Esophagus muscularis mucosa (tissue), 4 donors: ENCODE measurements around the gene AXIN1. TPM values are rescaled to one million over a fixed set of nuclear protein-coding genes. Genes with fewer than 3 reads are reported as not detected.

Experiments
- DNase-seq: peaks from one replicate; pipeline ENCODE4 v3.0.0-alpha.2; 2017; ENCODE audit errors: extremely low spot score
- H3K27ac ChIP-seq, 4 donors: fragments of 200-600 bp; sonication (generic); replicated peaks in 1 of 4; 1 replicate in 3 of 4; 2 replicates in 1 of 4; pipeline ENCODE4 v1.5.1; 2016 to 2019; ENCODE audit warnings: mild to moderate bottlenecking in 1 of 4
- H3K27me3 ChIP-seq, 4 donors: fragments of 200-600 bp; sonication (generic); one replicate each; pipeline versions ENCODE4 v1.5.1 to v1.6.0; 2016 to 2019
- H3K36me3 ChIP-seq, 4 donors: fragments of 200-600 bp; sonication (generic); one replicate each; pipeline ENCODE4 v1.5.1; 2016 to 2019
- H3K4me1 ChIP-seq, 4 donors: fragments of 200-600 bp; sonication (generic); one replicate each; pipeline ENCODE4 v1.5.1; 2016 to 2019
- H3K4me3 ChIP-seq, 4 donors: fragments of 200-600 bp; sonication (generic); 1 replicate in 2 of 4; 2 replicates in 2 of 4; pipeline ENCODE4 v1.5.1; 2016 to 2019; ENCODE audit warnings: mild to moderate bottlenecking in 4 of 4, moderate library complexity in 1 of 4
- H3K9me3 ChIP-seq, 4 donors: fragments of 200-600 bp; sonication (generic); 1 replicate in 3 of 4; 2 replicates in 1 of 4; pipeline ENCODE4 v1.5.1; 2016 to 2019
- EP300 ChIP-seq: sonication (generic); formaldehyde crosslinking; IDR thresholded peaks from one replicate; pipeline ENCODE4 v1.6.1; 2017; ENCODE audit warnings: antibody characterized with exemption
- POLR2A ChIP-seq: fragments of 450-650 bp; IDR thresholded peaks from one replicate; pipeline ENCODE4 v1.6.1; 2017; ENCODE audit warnings: antibody characterized with exemption, moderate library complexity, mild to moderate bottlenecking, low read depth
- POLR2AphosphoS5 ChIP-seq, 2 donors: sonication (generic); formaldehyde crosslinking; IDR thresholded peaks; one replicate each; pipeline ENCODE4 v1.6.1; 2017; ENCODE audit warnings: antibody characterized with exemption in 2 of 2
- WGBS: methylation state at CpG from one replicate; pipeline ENCODE4 v1.1.5; 2018; 5-methylcytosine and 5-hydroxymethylcytosine counted together
- intact Hi-C: fragments of 100-400 bp; cut with DNase I; formaldehyde crosslinking; loops from one replicate; pipeline ENCODE4 v1.15.1; 2023
- total RNA-seq, 4 donors: library from RNA; depleted of rRNA; stranded (reverse); fragments of >200 nt; gene quantifications; one replicate each; pipeline versions ENCODE4 v1.1.0 to v1.2.1, GENCODE V29; 2016
- TF ChIP-seq, protein P1 (sequence below), 3 experiments: fragments of 200-600 bp in 2 of 3; fragments of 450-650 bp in 1 of 3; sonication (generic) in 2 of 3; IDR thresholded peaks; one replicate each; pipeline ENCODE4 v1.5.1; 2017 to 2019; ENCODE audit warnings: antibody characterized with exemption in 3 of 3, mild to moderate bottlenecking in 2 of 3, moderate library complexity in 1 of 3

Gene AXIN1, protein sequence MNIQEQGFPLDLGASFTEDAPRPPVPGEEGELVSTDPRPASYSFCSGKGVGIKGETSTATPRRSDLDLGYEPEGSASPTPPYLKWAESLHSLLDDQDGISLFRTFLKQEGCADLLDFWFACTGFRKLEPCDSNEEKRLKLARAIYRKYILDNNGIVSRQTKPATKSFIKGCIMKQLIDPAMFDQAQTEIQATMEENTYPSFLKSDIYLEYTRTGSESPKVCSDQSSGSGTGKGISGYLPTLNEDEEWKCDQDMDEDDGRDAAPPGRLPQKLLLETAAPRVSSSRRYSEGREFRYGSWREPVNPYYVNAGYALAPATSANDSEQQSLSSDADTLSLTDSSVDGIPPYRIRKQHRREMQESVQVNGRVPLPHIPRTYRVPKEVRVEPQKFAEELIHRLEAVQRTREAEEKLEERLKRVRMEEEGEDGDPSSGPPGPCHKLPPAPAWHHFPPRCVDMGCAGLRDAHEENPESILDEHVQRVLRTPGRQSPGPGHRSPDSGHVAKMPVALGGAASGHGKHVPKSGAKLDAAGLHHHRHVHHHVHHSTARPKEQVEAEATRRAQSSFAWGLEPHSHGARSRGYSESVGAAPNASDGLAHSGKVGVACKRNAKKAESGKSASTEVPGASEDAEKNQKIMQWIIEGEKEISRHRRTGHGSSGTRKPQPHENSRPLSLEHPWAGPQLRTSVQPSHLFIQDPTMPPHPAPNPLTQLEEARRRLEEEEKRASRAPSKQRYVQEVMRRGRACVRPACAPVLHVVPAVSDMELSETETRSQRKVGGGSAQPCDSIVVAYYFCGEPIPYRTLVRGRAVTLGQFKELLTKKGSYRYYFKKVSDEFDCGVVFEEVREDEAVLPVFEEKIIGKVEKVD
- 10 to 100 TPM; 24.1 to 56.2 (median 44.1) TPM for total RNA-seq

DNA sequence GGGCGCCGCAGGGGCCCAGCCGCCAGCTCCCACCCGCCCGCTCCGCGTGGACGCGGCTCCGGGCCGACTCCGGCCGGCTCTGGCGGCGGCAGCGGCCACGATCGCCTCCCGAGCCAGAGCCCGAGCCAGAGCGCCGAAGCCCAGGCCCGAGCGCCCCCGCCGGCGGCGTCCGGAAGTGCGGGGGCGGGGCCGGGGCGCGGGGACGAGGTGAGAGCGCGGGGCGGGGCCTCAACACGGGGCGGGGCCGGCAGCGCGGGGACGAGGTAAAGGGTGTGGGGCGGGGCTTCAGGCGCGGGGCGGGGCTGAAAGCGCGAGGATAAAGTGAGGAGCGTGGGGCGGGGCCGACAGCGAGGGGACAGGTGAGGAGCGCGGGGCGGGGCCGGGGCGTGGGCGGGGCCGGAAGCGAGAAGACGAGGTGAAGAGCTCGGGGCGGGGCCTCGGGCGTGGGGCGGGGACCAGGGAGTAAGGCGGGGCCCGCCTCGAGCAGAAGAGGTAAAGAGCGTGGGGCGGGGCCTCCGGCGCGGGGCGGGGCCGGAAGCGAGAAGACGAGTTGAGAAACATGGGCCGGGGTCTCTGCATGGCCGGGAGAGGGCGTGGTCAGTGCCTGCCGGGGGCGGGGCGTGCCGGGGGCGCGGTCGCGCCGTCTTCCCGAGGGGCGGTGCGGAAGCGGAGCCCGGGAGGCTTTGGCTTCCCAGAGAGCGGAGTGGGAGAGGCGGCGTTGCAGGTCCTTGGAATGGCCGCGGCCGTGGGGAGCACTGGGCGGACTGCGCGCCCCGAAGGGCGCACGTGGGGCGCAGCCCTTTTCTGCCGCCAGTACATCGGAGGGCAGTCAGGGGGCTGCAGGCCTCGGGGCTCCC lies at the start of gene AXIN1:
TSS of gene AXIN1 (minus strand) at position 177 of the 857 bp plus-strand sequence. CDS start 5,698 bp downstream, outside the sequence.
- Histone ChIP-seq H3K27me3 (no peaks in the 10 kb centered on the region), H3K4me3 (peak within 1 kb of the TSS; percentile 78 to 94 (median 80)), H3K36me3 (no peaks in the 10 kb centered on the region), H3K9me3 (no peaks in the 10 kb centered on the region), H3K27ac (peak within 1 kb of the TSS; percentile 71 to 86 (median 81)), H3K4me1 (peaks cover 8 to 34% (median 27%) of the 10 kb centered on the region in 4 donors)
- intact Hi-C loops = loop anchor here (1.0 to 5.0 kb wide), 2 partner anchors 18 to 125 kb away; partner anchors contain the start of genes LUC7L and MRPL28
- WGBS = 3% methylated on average over 55 of the region's 113 CpGs
- TF ChIP-seq, protein P1, sequence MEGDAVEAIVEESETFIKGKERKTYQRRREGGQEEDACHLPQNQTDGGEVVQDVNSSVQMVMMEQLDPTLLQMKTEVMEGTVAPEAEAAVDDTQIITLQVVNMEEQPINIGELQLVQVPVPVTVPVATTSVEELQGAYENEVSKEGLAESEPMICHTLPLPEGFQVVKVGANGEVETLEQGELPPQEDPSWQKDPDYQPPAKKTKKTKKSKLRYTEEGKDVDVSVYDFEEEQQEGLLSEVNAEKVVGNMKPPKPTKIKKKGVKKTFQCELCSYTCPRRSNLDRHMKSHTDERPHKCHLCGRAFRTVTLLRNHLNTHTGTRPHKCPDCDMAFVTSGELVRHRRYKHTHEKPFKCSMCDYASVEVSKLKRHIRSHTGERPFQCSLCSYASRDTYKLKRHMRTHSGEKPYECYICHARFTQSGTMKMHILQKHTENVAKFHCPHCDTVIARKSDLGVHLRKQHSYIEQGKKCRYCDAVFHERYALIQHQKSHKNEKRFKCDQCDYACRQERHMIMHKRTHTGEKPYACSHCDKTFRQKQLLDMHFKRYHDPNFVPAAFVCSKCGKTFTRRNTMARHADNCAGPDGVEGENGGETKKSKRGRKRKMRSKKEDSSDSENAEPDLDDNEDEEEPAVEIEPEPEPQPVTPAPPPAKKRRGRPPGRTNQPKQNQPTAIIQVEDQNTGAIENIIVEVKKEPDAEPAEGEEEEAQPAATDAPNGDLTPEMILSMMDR (IDR thresholded peaks at IDR 0.05) = peak; percentile 46 to 79 (median 63)
- TF ChIP-seq POLR2AphosphoS5 (IDR thresholded peaks at IDR 0.05) (peak; percentile 62 to 80), POLR2A (no peak)
- DNase-seq = peak; percentile 100

DNA sequence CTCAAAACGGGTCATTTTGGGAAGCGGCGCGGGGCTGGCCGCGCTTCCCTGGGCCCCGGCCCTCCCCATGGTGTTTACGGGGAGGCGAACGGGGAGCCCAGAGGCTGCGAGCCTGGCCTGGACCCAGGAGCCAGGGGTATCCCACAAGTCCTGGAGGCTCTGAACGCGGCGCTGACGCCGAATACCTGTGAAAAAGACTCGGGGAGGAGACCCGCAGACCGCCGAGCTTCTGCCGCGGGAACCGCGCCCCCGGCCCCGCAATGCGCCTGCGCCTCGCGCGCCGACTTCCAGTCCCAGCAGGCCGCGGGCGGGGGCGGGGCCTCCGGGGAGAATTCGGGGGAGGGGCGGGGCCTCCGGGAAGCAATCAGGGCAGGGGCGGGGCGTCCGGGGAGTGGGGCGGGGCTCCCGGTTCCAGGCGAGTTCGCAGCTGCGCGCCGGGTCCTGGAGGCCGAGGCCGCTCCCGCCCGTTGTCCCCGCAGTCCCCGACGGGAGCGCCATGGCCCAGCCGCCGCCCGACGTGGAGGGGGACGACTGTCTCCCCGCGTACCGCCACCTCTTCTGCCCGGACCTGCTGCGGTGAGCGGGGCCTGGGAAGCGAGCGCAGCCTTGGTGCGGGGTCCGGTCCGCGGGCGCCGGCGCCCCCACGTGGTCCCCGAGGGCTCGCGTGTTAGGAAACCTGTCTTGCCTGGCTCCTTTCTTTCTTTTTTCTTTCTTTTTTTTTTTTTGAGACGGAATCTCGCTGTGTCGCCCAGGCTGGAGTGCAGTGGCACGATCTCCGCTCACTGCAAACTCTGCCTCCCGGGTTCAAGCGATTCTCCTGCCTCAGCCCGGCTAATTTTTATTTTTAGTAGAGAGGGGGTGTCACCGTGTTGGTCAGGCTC lies 49.2 kb upstream of the AXIN1 start, which contains the start of gene DECR2:
TSS of gene DECR2 (plus strand) at position 418 of the 881 bp plus-strand sequence. CDS start at position 497, 79 bp downstream.
- WGBS = under 1% methylated on average over 62 of the region's 91 CpGs
- intact Hi-C loops = loop anchor here (5.0 kb wide), 1 partner anchor 236 kb away; the partner anchor contains the start of gene METTL26
- H3K9me3 ChIP-seq = no peaks in the 10 kb centered on the region
- TF ChIP-seq POLR2A = peak; percentile 72
- TF ChIP-seq POLR2AphosphoS5 (IDR thresholded peaks at IDR 0.05) = peak; percentile 91 to 95
- TF ChIP-seq EP300 = no peak
- TF ChIP-seq, protein P1 (IDR thresholded peaks at IDR 0.05) = peak; percentile 55 to 62 (median 61)
- DNase-seq = peak; percentile 99
- H3K27me3 ChIP-seq = no peaks in the 10 kb centered on the region
- peak within 1 kb of the TSS; percentile 85 to 91 (median 90) for H3K27ac ChIP-seq
- peak within 1 kb of the TSS; percentile 64 to 95 (median 85) for H3K4me3 ChIP-seq
- H3K36me3 ChIP-seq = peaks cover 0 to 15% (median 8%) of the 10 kb centered on the region in 4 donors
- H3K4me1 ChIP-seq = peaks cover 17 to 50% (median 41%) of the 10 kb centered on the region in 4 donors

DNA sequence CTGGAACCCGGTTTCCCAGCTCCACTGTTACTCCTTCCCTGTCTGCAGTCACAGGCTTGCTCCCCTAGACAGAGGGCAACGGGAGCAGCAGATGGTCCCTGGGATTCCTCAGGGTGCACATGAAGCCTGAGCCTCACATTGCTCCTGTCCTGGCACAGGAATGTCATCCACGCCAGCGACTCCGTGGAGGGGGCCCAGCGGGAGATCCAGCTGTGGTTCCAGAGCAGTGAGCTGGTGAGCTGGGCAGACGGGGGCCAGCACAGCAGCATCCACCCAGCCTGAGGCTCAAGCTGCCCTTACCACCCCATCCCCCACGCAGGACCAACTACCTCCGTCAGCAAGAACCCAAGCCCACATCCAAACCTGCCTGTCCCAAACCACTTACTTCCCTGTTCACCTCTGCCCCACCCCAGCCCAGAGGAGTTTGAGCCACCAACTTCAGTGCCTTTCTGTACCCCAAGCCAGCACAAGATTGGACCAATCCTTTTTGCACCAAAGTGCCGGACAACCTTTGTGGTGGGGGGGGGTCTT lies 47.6 kb upstream of the AXIN1 start:
- no peak for DNase-seq
- Histone ChIP-seq H3K9me3 (no peaks in the 10 kb centered on the region), H3K27me3 (no peaks in the 10 kb centered on the region), H3K27ac (peak overlapping the region; percentile 85 to 91 (median 90)), H3K4me1 (peaks cover 22 to 58% (median 49%) of the 10 kb centered on the region in 4 donors), H3K36me3 (peaks cover 0 to 15% (median 8%) of the 10 kb centered on the region in 4 donors), H3K4me3 (peak overlapping the region in 1 of 4 donors; percentile 64)
- WGBS = 76% methylated on average over 3 of the region's 10 CpGs
- TF ChIP-seq POLR2A (no peak), EP300 (no peak), POLR2AphosphoS5 (IDR thresholded peaks at IDR 0.05) (no peak)
- TF ChIP-seq, protein P1 (IDR thresholded peaks at IDR 0.05) = no peak
- intact Hi-C loops = loop anchor here (5.0 kb wide), 1 partner anchor 237 kb away; the partner anchor contains the start of gene METTL26
